Effector memory CD8-positive, alpha-beta T cell (primary cell): Measurements from ENCODE around the gene B4GALT3.
A peak's percentile ranks its signal among the peaks of the same experiment; 100 is the strongest.

Experiments used
- ATAC-seq: fragments of 150-1000 bp; cut with Tn5 transposase; replicated peaks from 2 replicates; pipeline ENCODE4 v1.10.0; 2021; ENCODE audit warnings: mild to moderate bottlenecking, moderate library complexity
- DNase-seq, 3 experiments: peaks; one replicate each; pipeline ENCODE4 v3.0.0; 2021
- H3K27ac Mint-ChIP-seq, 2 donors: one replicate each; pipeline ENCODE4 v1.8.0; 2022; ENCODE audit warnings: mild to moderate bottlenecking in 2 of 2, mixed read lengths in 2 of 2, moderate library complexity in 2 of 2
- H3K27me3 Mint-ChIP-seq, 2 donors: one replicate each; pipeline ENCODE4 v1.8.0; 2022; ENCODE audit warnings: mixed read lengths in 2 of 2
- H3K36me3 Mint-ChIP-seq: one replicate; pipeline ENCODE4 v1.8.0; 2022; ENCODE audit warnings: mild to moderate bottlenecking, moderate library complexity, mixed read lengths; ENCODE audit not compliant: insufficient read depth
- H3K4me1 Mint-ChIP-seq, 2 donors: one replicate each; pipeline ENCODE4 v1.8.0; 2022; ENCODE audit warnings: low read depth in 2 of 2, mixed read lengths in 2 of 2
- H3K4me3 Mint-ChIP-seq, 2 donors: one replicate each; pipeline ENCODE4 v1.8.0; 2022; ENCODE audit warnings: mild to moderate bottlenecking in 2 of 2, mixed read lengths in 2 of 2, moderate library complexity in 2 of 2
- H3K9me3 Mint-ChIP-seq, 2 donors: one replicate each; pipeline ENCODE4 v1.8.0; 2022; ENCODE audit warnings: mixed read lengths in 2 of 2

Gene B4GALT3

DNA sequence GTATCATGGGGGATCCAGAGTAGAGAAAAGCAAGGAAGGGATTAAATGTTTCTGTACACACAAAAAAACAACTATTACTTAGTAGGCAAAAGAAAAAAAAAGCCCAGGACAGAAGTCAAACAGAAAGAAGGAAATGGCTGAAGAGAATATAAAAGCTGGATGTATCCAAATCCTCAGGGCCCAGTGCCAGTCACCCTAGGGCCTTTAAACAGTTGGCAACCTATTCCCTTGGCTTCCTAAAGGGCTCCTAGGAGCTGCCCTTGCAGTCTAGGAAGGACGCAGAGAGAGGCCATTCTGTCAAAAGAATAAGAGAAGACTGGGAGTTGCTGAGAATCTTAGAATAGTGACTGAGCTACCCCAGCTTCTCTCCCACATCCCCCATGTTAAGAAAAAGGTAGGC lies 5.0 kb downstream of the B4GALT3 start:
- Mint-ChIP-seq H3K27ac (peak overlapping the region; percentile 16 to 60), H3K27me3 (no peaks in the 10 kb centered on the region), H3K4me3 (no peak overlapping the region), H3K9me3 (no peaks in the 10 kb centered on the region), H3K36me3 (peaks cover 54% of the 10 kb centered on the region), H3K4me1 (peaks cover 48 to 58% of the 10 kb centered on the region in 2 donors)
- DNase-seq = no peak
- ATAC-seq = no peak

DNA sequence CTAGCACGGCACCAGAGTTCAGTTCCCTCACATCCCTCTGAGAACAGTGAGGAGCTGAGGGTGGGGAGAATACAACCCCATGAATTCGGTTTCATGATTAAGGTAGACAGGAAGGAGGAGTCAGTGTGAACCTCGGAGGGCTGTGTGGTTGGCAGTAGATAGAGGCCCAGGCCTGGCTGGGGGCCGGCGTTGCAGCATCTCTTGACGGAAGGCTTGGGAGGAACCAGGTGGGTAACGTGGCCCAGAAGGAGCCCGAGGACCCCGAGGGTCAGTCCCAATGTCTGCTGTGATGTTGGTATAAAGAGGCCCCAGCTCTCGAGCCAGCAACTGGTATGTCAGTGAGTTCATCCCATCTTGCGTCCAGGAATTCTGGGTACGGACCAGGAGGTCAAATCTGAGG lies 5.6 kb downstream of the B4GALT3 start:
- H3K4me1 Mint-ChIP-seq = peaks cover 48 to 58% of the 10 kb centered on the region in 2 donors
- DNase-seq = no peak
- ATAC-seq = no peak
- peak overlapping the region in 1 of 2 donors; percentile 16 for H3K27ac Mint-ChIP-seq
- no peaks in the 10 kb centered on the region for H3K27me3 Mint-ChIP-seq
- no peak overlapping the region for H3K4me3 Mint-ChIP-seq
- H3K9me3 Mint-ChIP-seq = no peaks in the 10 kb centered on the region
- H3K36me3 Mint-ChIP-seq = peaks cover 51% of the 10 kb centered on the region

DNA sequence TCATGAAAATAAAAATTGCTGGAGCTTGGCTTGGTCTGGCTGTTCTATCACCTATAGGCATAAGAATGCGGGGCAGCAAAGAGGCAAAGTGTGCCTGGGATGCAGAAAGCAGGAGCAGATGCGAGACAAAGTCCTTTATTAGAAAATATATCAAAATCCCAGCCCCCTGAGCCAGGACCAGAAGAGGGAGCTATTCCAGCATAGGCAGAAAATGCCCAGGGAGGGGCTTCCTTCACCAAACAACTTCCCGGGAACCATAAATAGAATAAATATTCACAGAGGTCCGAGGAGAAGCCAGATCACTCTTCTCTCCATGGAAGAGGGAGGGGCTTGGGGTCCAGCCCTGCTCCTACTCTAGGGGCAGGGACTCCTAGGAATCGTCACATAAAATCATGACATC lies 6.1 kb downstream of the B4GALT3 start:
- peaks cover 43 to 58% of the 10 kb centered on the region in 2 donors for H3K4me1 Mint-ChIP-seq

DNA sequence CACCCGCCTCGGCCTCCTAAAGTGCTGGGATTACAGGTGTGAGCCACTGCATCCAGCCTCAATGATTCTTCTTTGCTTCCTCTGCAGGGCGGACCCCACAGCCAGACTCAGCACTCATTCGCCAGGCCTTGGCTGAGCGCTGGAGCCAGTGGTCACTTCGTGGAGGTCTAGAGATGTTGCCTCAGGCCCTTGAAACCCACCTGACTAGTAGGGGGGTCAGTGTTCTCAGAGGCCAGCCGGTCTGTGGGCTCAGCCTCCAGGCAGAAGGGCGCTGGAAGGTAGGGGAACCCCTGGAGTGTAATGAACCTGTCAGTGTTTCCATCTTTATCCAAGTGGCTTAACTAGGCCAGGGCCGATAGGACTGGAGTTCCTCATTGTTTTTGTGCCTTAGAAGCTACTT lies 8.4 kb downstream of the B4GALT3 start:
- no peak overlapping the region for H3K4me3 Mint-ChIP-seq
- ATAC-seq (no peak), DNase-seq (no peak)
- H3K4me1 Mint-ChIP-seq = peaks cover 35 to 51% of the 10 kb centered on the region in 2 donors
- peak overlapping the region in 1 of 2 donors; percentile 74 for H3K27ac Mint-ChIP-seq
- H3K27me3 Mint-ChIP-seq = no peaks in the 10 kb centered on the region
- no peaks in the 10 kb centered on the region for H3K9me3 Mint-ChIP-seq
- peaks cover 55% of the 10 kb centered on the region for H3K36me3 Mint-ChIP-seq

More for the DNA sequence above, 6.1 kb downstream of the B4GALT3 start:
- Mint-ChIP-seq H3K9me3 (no peaks in the 10 kb centered on the region), H3K4me3 (no peak overlapping the region), H3K27me3 (no peaks in the 10 kb centered on the region), H3K36me3 (peaks cover 54% of the 10 kb centered on the region), H3K27ac (peak overlapping the region; percentile 16 to 48)
- no peak for ATAC-seq
- DNase-seq = no peak

DNA sequence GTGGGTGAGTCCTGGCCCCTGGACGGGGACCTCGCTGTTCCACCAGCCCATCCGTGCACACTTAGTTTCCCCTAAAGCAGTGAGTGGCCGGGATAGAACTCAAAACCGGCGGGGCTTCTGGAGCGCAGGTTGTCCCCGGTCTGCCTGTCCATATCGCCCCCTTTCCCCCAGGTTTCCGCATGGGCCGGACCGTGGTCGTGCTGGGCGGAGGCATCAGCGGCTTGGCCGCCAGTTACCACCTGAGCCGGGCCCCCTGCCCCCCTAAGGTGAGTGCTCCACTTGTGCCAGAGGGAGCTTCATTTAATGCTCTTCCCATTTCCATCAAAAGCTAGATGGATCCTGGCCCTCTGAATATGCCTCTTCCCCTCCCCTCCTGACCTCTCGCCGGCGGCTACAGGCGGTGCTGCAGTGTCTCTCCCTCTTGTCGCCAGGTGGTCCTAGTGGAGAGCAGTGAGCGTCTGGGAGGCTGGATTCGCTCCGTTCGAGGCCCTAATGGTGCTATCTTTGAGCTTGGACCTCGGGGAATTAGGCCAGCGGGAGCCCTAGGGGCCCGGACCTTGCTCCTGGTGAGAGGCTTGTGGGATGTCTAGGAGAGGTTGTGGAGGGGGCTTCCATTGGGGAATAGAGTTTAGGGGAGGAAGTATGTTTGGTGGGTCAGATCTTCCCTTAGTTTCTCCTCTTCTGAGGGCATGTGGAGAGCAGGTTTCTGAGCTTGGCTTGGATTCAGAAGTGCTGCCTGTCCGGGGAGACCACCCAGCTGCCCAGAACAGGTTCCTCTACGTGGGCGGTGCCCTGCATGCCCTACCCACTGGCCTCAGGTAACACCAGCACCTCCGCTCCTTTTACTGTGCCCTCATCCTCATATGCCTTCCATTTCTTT lies 10.4 kb downstream of the B4GALT3 start:
- DNase-seq (no peak), ATAC-seq (no peak)
- H3K27ac Mint-ChIP-seq = peak overlapping the region; percentile 97 to 99
- no peaks in the 10 kb centered on the region for H3K27me3 Mint-ChIP-seq
- H3K9me3 Mint-ChIP-seq = no peaks in the 10 kb centered on the region
- H3K4me3 Mint-ChIP-seq = peak overlapping the region; percentile 83 to 95
- peaks cover 36 to 54% of the 10 kb centered on the region in 2 donors for H3K4me1 Mint-ChIP-seq
- H3K36me3 Mint-ChIP-seq = peaks cover 37% of the 10 kb centered on the region

DNA sequence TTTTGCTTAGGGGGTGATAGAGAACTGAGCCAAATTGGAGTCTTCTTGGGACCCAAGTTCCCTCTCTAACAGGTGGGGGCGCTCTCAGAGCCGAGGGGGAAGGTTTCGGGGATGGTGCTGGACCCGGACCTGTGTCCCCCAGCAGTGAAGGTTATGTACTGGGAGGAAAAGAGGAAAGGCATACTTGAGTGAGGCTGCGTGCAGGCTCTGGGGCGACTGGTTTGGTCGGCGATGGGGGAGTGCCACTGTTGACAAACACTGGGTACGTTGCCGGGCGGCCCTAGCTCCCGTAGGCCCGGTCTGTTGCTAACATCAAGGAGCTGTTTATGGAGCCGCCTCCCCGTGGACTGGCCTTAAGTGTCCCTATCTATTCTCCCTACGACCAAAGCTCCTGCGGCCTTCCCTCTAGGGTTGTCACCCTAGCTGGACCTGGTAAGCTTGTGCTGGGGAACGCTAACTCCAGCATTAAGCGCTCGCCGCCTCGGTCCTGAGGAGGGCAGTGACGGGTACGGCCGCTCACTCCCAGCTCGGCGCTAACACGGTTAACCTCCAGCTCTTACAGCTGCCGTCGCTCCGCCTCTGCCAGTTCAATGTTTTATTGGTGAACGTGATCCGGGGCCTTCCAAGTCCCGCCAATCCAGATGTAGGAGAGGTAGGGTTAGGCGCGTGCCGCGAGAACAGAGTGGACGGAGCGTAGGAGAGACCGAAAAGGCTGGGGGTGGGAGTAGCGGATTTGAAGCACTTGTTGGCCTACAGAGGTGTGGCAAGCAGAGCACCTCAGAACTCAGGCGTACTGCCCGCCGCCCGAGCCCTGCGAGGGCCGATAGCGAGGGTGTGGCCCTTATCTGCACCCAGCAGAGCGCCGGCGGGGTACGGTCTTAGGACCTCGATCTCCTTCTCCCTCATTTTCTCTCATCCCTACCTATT lies 11.3 kb downstream of the B4GALT3 start, which contains the start of gene PPOX:
TSS of gene PPOX (plus strand) at position 685 of the 927 bp plus-strand sequence. CDS start 422 bp downstream, outside the sequence.
- no peaks in the 10 kb centered on the region for H3K9me3 Mint-ChIP-seq
- peak within 1 kb of the TSS; percentile 83 to 95 for H3K4me3 Mint-ChIP-seq
- peaks cover 28% of the 10 kb centered on the region for H3K36me3 Mint-ChIP-seq
- H3K27ac Mint-ChIP-seq = peak within 1 kb of the TSS; percentile 97 to 99
- ATAC-seq (peak; percentile 88), DNase-seq (peak; percentile 88 to 92 (median 89))
- H3K4me1 Mint-ChIP-seq = peaks cover 42 to 58% of the 10 kb centered on the region in 2 donors
- H3K27me3 Mint-ChIP-seq = no peaks in the 10 kb centered on the region

DNA sequence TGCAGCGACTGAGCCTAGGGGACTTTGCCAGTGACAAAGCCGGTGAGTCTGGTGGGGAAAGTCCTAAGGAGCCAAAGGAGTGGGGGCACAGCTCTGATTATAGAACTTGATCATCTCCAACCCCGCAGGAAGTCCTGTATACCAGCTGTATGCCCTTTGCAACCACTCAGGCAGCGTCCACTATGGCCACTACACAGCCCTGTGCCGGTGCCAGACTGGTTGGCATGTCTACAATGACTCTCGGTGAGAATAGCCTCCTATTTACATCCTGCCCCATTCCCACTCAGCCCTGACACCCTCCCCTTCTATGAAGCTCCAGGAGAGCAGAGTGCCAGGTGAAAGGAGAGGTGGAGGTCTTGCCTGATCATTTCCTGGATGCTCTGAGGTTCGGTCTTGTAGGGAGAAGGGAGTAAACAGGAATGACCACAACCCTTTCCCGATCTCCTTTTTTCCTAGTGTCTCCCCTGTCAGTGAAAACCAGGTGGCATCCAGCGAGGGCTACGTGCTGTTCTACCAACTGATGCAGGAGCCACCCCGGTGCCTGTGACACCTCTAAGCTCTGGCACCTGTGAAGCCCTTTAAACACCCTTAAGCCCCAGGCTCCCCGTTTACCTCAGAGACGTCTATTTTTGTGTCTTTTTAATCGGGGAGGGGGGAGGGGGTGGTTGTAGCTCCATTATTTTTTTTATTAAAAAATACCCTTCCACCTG lies 12.3 kb downstream of the B4GALT3 start:
- no peak for DNase-seq
- Mint-ChIP-seq H3K9me3 (no peaks in the 10 kb centered on the region), H3K27ac (peak overlapping the region; percentile 97 to 99), H3K4me3 (peak overlapping the region; percentile 83 to 95), H3K27me3 (no peaks in the 10 kb centered on the region), H3K4me1 (peaks cover 44 to 64% of the 10 kb centered on the region in 2 donors), H3K36me3 (peaks cover 26% of the 10 kb centered on the region)
- no peak for ATAC-seq

DNA sequence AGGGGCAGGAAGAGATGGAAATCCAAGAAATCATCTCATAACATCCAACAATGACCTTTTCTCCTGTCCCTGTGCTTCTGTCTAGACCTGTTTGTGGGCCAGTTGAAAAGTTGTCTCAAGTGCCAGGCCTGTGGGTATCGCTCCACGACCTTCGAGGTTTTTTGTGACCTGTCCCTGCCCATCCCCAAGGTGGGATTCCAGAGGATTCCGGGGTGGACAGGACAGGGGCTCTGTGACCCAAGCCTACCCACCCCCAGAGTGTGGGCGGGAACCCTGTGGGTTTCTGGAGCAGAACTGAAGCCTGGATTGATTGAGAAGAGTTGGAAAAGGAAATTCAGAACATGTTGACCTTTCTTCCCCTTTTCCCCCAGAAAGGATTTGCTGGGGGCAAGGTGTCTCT lies 13.5 kb downstream of the B4GALT3 start:
- Mint-ChIP-seq H3K4me3 (no peak overlapping the region), H3K4me1 (peaks cover 53 to 69% of the 10 kb centered on the region in 2 donors), H3K27me3 (no peaks in the 10 kb centered on the region), H3K27ac (peak overlapping the region; percentile 97 to 99), H3K36me3 (peaks cover 33% of the 10 kb centered on the region), H3K9me3 (no peaks in the 10 kb centered on the region)
- DNase-seq (no peak), ATAC-seq (no peak)

DNA sequence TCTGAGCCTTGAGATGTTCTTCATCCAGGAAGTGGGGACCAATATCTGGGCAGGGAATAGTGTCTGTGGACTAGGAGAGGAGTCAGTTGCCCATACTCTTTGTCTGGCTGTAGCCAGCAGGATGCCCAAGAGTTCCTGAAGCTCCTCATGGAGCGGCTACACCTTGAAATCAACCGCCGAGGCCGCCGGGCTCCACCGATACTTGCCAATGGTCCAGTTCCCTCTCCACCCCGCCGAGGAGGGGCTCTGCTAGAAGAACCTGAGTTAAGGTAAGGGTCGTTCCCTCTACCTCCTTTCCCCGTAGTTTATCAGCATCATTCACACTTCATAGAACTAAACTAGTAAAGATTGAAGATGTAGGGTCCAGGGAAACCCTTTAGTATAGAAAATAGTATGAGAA lies 14.5 kb downstream of the B4GALT3 start:
- no peaks in the 10 kb centered on the region for H3K27me3 Mint-ChIP-seq
- no peak overlapping the region for H3K27ac Mint-ChIP-seq
- H3K4me3 Mint-ChIP-seq = no peak overlapping the region
- no peak for DNase-seq
- H3K36me3 Mint-ChIP-seq = peaks cover 39% of the 10 kb centered on the region
- peaks cover 51 to 69% of the 10 kb centered on the region in 2 donors for H3K4me1 Mint-ChIP-seq
- ATAC-seq = no peak
- no peaks in the 10 kb centered on the region for H3K9me3 Mint-ChIP-seq

DNA sequence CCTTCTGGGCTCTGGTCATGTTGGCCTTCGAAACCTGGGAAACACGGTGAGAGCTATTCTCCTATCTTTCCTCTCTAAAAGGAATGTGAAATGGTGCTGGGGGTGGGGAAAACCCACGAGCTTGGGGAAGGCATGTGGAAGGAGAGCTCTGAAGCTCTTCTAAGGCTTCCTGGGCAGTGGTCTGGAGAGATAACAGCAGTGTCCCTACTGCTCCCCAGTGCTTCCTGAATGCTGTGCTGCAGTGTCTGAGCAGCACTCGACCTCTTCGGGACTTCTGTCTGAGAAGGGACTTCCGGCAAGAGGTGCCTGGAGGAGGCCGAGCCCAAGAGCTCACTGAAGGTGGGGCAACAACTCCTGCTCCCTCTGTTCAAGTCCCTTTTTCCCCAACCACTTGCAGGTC lies 15.3 kb downstream of the B4GALT3 start:
- peaks cover 46% of the 10 kb centered on the region for H3K36me3 Mint-ChIP-seq
- DNase-seq (no peak), ATAC-seq (no peak)
- H3K27me3 Mint-ChIP-seq = no peaks in the 10 kb centered on the region
- peak overlapping the region in 1 of 2 donors; percentile 35 for H3K27ac Mint-ChIP-seq
- no peaks in the 10 kb centered on the region for H3K9me3 Mint-ChIP-seq
- peaks cover 45 to 64% of the 10 kb centered on the region in 2 donors for H3K4me1 Mint-ChIP-seq
- peak overlapping the region in 1 of 2 donors; percentile 88 for H3K4me3 Mint-ChIP-seq

DNA sequence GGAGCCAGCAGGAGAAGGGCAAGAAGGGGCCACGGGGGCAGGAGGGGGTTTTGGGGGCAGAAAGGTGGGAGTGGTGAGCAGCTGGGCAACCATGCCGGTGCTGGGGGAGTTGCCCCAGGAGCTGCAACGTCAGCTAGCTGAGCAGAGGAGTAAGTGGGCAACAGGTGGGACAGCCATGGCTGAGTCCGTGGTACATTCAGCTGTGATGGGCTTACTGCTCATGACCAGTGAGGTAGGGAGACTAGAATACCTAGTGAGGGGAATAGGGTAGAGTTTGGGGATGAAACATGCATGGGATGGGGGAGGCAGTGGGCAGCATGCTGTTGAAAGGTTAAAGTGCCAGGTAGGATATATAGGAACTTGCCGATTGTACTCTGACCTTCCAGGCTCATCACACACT lies 15.7 kb downstream of the B4GALT3 start:
- Mint-ChIP-seq H3K4me3 (peak overlapping the region in 1 of 2 donors; percentile 88), H3K4me1 (peaks cover 42 to 64% of the 10 kb centered on the region in 2 donors), H3K27me3 (no peaks in the 10 kb centered on the region), H3K27ac (peak overlapping the region; percentile 35 to 80), H3K9me3 (no peaks in the 10 kb centered on the region), H3K36me3 (peaks cover 50% of the 10 kb centered on the region)
- ATAC-seq (no peak), DNase-seq (no peak)

DNA sequence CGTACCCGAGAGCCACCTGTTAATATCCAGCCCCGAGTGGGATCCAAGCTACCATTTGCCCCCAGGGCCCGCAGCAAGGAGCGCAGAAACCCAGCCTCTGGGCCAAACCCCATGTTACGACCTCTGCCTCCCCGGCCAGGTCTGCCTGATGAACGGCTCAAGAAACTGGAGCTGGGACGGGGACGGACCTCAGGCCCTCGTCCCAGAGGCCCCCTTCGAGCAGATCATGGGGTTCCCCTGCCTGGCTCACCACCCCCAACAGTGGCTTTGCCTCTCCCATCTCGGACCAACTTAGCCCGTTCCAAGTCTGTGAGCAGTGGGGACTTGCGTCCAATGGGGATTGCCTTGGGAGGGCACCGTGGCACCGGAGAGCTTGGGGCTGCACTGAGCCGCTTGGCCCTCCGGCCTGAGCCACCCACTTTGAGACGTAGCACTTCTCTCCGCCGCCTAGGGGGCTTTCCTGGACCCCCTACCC lies 16.6 kb downstream of the B4GALT3 start:
- H3K27me3 Mint-ChIP-seq = no peaks in the 10 kb centered on the region
- H3K4me3 Mint-ChIP-seq = peak overlapping the region; percentile 88 to 91
- peak overlapping the region; percentile 49 to 95 for H3K27ac Mint-ChIP-seq
- ATAC-seq (no peak), DNase-seq (no peak)
- H3K9me3 Mint-ChIP-seq = no peaks in the 10 kb centered on the region
- peaks cover 44% of the 10 kb centered on the region for H3K36me3 Mint-ChIP-seq
- H3K4me1 Mint-ChIP-seq = peaks cover 43 to 57% of the 10 kb centered on the region in 2 donors

DNA sequence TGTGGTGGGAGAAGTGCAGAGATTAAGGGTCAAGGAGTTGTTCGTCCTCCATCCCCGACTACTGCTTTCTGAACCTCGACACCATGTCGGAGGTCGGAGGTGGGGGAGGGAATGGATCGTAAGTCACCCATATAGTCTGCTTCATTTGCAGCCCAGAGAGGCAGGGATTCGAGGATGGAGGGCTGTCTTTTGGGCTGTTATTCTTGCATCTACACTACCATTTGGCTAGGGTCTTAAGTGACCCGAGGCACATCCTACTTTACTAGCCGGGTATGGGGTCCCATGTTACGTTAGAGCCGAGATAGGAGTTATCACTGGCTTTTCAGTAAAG lies 17.4 kb downstream of the B4GALT3 start:
- H3K27me3 Mint-ChIP-seq = no peaks in the 10 kb centered on the region
- H3K27ac Mint-ChIP-seq = peak overlapping the region; percentile 92 to 95
- DNase-seq = no peak
- H3K4me1 Mint-ChIP-seq = peaks cover 46 to 59% of the 10 kb centered on the region in 2 donors
- no peaks in the 10 kb centered on the region for H3K9me3 Mint-ChIP-seq
- ATAC-seq = no peak
- peaks cover 38% of the 10 kb centered on the region for H3K36me3 Mint-ChIP-seq
- H3K4me3 Mint-ChIP-seq = peak overlapping the region; percentile 88 to 91
